GM12892 (cell line): ENCODE results near the gene COG7.

ENCODE experiments used
- POLR2A ChIP-seq: IDR thresholded peaks from 2 replicates; pipeline ENCODE4 v1.6.1; 2011; ENCODE audit warnings: low read depth, low read length, control low read depth
- TAF1 ChIP-seq: IDR thresholded peaks from 2 replicates; pipeline ENCODE4 v1.6.1; 2011; ENCODE audit warnings: low read depth, mild to moderate bottlenecking, control low read depth, low read length, borderline replicate concordance

DNA sequence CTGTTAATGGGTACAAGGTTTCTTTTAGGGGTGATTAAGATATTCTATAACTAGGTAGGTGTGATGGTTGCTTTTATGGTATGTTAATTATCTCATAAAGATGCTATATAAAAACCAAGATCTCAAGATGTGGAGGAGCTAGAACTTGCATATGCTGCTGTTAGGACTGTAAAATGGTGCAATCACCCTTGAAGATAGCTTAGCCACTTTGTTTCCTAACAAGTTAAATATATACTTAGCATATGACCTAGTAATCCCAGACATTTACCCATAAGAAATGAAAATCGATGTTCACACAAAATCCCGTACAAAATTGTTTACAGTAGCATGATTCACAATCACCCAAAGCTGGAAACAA, 32.2 kb upstream of the COG7 start:
- no peak for TF ChIP-seq POLR2A
- no peak for TF ChIP-seq TAF1
